WTC11 (cell line): ENCODE results near the gene TTL. TPM values are rescaled to one million over a fixed set of nuclear protein-coding genes. Genes with fewer than 3 reads are reported as not detected.
A peak's percentile ranks its signal among the peaks of the same experiment; 100 is the strongest.

Experiments used
- ATF6 ChIP-seq: sonication (generic); formaldehyde crosslinking; IDR thresholded peaks from 2 replicates; pipeline ENCODE4 v1.8.1; 2023; ENCODE audit warnings: mild to moderate bottlenecking, missing genetic modification reagents
- CDX4 ChIP-seq: fragments of 250-450 bp; sonication (Bioruptor Pico); IDR thresholded peaks from 2 replicates; pipeline ENCODE4 v1.9.0; 2021; ENCODE audit warnings: moderate library complexity, mild to moderate bottlenecking, inconsistent platforms, borderline replicate concordance
- CTCF ChIP-seq: fragments of 200-600 bp; IDR thresholded peaks from 2 replicates; pipeline ENCODE4 v1.8.0; 2022; ENCODE audit warnings: antibody characterized with exemption
- E2F1 ChIP-seq: sonication (generic); formaldehyde crosslinking; IDR thresholded peaks from 2 replicates; pipeline ENCODE4 v1.8.0; 2022; ENCODE audit warnings: mild to moderate bottlenecking, missing genetic modification reagents
- E2F4 ChIP-seq: sonication (generic); formaldehyde crosslinking; IDR thresholded peaks from 2 replicates; pipeline ENCODE4 v1.8.1; 2022; ENCODE audit warnings: low read depth, mild to moderate bottlenecking, moderate library complexity, missing genetic modification reagents, borderline replicate concordance
- E2F5 ChIP-seq: sonication (generic); formaldehyde crosslinking; IDR thresholded peaks from 2 replicates; pipeline ENCODE4 v1.8.1; 2022; ENCODE audit warnings: mild to moderate bottlenecking, moderate library complexity, missing genetic modification reagents
- FOXJ3 ChIP-seq: sonication (generic); formaldehyde crosslinking; IDR thresholded peaks from 2 replicates; pipeline ENCODE4 v1.9.0; 2021; ENCODE audit warnings: missing genetic modification reagents, mild to moderate bottlenecking, borderline replicate concordance
- HMGXB4 ChIP-seq: sonication (generic); formaldehyde crosslinking; IDR thresholded peaks from 2 replicates; pipeline ENCODE4 v1.8.1; 2023; ENCODE audit warnings: mild to moderate bottlenecking, moderate library complexity, missing genetic modification reagents
- JAZF1 ChIP-seq: fragments of 250-450 bp; sonication (Bioruptor Pico); IDR thresholded peaks from 2 replicates; pipeline ENCODE4 v1.9.0; 2021; ENCODE audit warnings: moderate library complexity, mild to moderate bottlenecking, inconsistent platforms
- MYBL2 ChIP-seq: sonication (generic); formaldehyde crosslinking; IDR thresholded peaks from 2 replicates; pipeline ENCODE4 v1.8.1; 2023; ENCODE audit warnings: mild to moderate bottlenecking, moderate library complexity, missing genetic modification reagents
- NFE2L1 ChIP-seq: sonication (generic); formaldehyde crosslinking; IDR thresholded peaks from 2 replicates; pipeline ENCODE4 v1.8.1; 2023; ENCODE audit warnings: missing genetic modification reagents
- NFYB ChIP-seq: sonication (generic); formaldehyde crosslinking; conservative IDR thresholded peaks from 2 replicates; pipeline ENCODE4 v1.8.0; 2022; ENCODE audit warnings: low read depth, missing genetic modification reagents
- NR1H2 ChIP-seq: sonication (generic); formaldehyde crosslinking; IDR thresholded peaks from 2 replicates; pipeline ENCODE4 v1.9.0; 2021; ENCODE audit warnings: mild to moderate bottlenecking, moderate library complexity, missing genetic modification reagents
- PRDM15 ChIP-seq: sonication (generic); formaldehyde crosslinking; IDR thresholded peaks from 2 replicates; pipeline ENCODE4 v1.8.0; 2022; ENCODE audit warnings: missing genetic modification reagents
- PREB ChIP-seq: sonication (generic); formaldehyde crosslinking; IDR thresholded peaks from 2 replicates; pipeline ENCODE4 v1.8.1; 2022; ENCODE audit warnings: mild to moderate bottlenecking, missing genetic modification reagents, moderate library complexity, borderline replicate concordance
- RELA ChIP-seq: sonication (generic); formaldehyde crosslinking; IDR thresholded peaks from 2 replicates; pipeline ENCODE4 v1.8.1; 2022; ENCODE audit warnings: missing genetic modification reagents, mild to moderate bottlenecking, borderline replicate concordance
- SMAD3 ChIP-seq: sonication (generic); formaldehyde crosslinking; IDR thresholded peaks from 2 replicates; pipeline ENCODE4 v1.8.0; 2022; ENCODE audit warnings: missing genetic modification reagents, mild to moderate bottlenecking, borderline replicate concordance
- SMAD4 ChIP-seq: sonication (generic); formaldehyde crosslinking; IDR thresholded peaks from 2 replicates; pipeline ENCODE4 v1.8.0; 2022; ENCODE audit warnings: mild to moderate bottlenecking, missing genetic modification reagents
- SOX15 ChIP-seq: fragments of 250-450 bp; sonication (Bioruptor Pico); IDR thresholded peaks from 2 replicates; pipeline ENCODE4 v1.9.0; 2021; ENCODE audit warnings: mild to moderate bottlenecking
- TCF7 ChIP-seq: sonication (generic); formaldehyde crosslinking; IDR thresholded peaks from 2 replicates; pipeline ENCODE4 v1.8.0; 2022; ENCODE audit warnings: mild to moderate bottlenecking, low read depth, missing genetic modification reagents, moderate library complexity
- ZMAT4 ChIP-seq: fragments of 250-450 bp; sonication (Bioruptor Pico); IDR thresholded peaks from 2 replicates; pipeline ENCODE4 v1.9.0; 2021; ENCODE audit warnings: mild to moderate bottlenecking
- ZNF121 ChIP-seq: sonication (generic); formaldehyde crosslinking; IDR thresholded peaks from 2 replicates; pipeline ENCODE4 v1.8.0; 2023; ENCODE audit warnings: missing genetic modification reagents
- total RNA-seq: library from RNA; stranded (reverse); gene quantifications from 3 replicates; pipeline ENCODE4 v1.2.3, GENCODE V29; 2021

Gene TTL
- total RNA-seq, 1 experiment from 2014 or later, result 44.2 TPM

GRCh38 chr2:112542123-112542983, 60.4 kb downstream of the TTL start, which contains the start of gene POLR1B (continued):
- TF ChIP-seq ATF6 (CRISPR knock-in tag) (0 out of 2 replicates have a peak, but pooled peaks have one; percentile 80), RELA (CRISPR knock-in tag) (0 out of 2 replicates have a peak, but pooled peaks have one; percentile 88), ZNF121 (no peak), MYBL2 (no peak; the same call in 1 of the 2 replicates), PRDM15 (CRISPR knock-in tag) (0 out of 2 replicates have a peak, but pooled peaks have one; percentile 55), SMAD3 (peak; percentile 54), CTCF (no peak), E2F1 (CRISPR knock-in tag) (no peak), SMAD4 (CRISPR knock-in tag) (peak; percentile 74; the same call in 1 of the 2 replicates), ZMAT4 (CRISPR knock-in tag) (no peak), PREB (CRISPR knock-in tag) (0 out of 2 replicates have a peak, but pooled peaks have one; percentile 72), JAZF1 (CRISPR knock-in tag) (no peak), HMGXB4 (CRISPR knock-in tag) (peak; percentile 85), TCF7 (CRISPR knock-in tag) (no peak; the same call in 1 of the 2 replicates), FOXJ3 (CRISPR knock-in tag) (no peak), CDX4 (no peak), NFE2L1 (CRISPR knock-in tag) (no peak; the same call in 1 of the 2 replicates), SOX15 (CRISPR knock-in tag) (no peak), E2F5 (CRISPR knock-in tag) (peak; percentile 57; the same call in 1 of the 2 replicates), NFYB (CRISPR knock-in tag) (no peak), E2F4 (no peak), NR1H2 (CRISPR knock-in tag) (0 out of 2 replicates have a peak, but pooled peaks have one; percentile 51)
